GM12864 (cell line): ENCODE results near the gene FER1L5.

Source experiments
- DNase-seq: peaks from one replicate; pipeline ENCODE4 v3.0.0-alpha.2; 2011; ENCODE audit warnings: low read depth
- H3K4me3 ChIP-seq: 2 replicates; pipeline ENCODE4 v1.5.1; 2011; ENCODE audit warnings: mild to moderate bottlenecking, low read depth, low read length, control low read depth
- TF ChIP-seq, protein P1 (sequence below): IDR thresholded peaks from 2 replicates; pipeline ENCODE4 v1.5.1; 2011; ENCODE audit warnings: low read depth, mild to moderate bottlenecking, moderate library complexity, low read length, control low read depth, inconsistent platforms; ENCODE audit errors: missing control alignments

FER1L5 gene

GRCh38 chr2:96618596-96619283, 23.8 kb upstream of the FER1L5 start:
- DNase-seq, result no peak
- H3K4me3 ChIP-seq, result no peak overlapping the region
- TF ChIP-seq, protein P1, sequence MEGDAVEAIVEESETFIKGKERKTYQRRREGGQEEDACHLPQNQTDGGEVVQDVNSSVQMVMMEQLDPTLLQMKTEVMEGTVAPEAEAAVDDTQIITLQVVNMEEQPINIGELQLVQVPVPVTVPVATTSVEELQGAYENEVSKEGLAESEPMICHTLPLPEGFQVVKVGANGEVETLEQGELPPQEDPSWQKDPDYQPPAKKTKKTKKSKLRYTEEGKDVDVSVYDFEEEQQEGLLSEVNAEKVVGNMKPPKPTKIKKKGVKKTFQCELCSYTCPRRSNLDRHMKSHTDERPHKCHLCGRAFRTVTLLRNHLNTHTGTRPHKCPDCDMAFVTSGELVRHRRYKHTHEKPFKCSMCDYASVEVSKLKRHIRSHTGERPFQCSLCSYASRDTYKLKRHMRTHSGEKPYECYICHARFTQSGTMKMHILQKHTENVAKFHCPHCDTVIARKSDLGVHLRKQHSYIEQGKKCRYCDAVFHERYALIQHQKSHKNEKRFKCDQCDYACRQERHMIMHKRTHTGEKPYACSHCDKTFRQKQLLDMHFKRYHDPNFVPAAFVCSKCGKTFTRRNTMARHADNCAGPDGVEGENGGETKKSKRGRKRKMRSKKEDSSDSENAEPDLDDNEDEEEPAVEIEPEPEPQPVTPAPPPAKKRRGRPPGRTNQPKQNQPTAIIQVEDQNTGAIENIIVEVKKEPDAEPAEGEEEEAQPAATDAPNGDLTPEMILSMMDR, result no peak

- no peak for DNase-seq
- H3K4me3 ChIP-seq, result no peak overlapping the region
- TF ChIP-seq, protein P1, result no peak
These were observed 20.0 kb upstream of the FER1L5 start for GRCh38 chr2:96622544-96622943.

GRCh38 chr2:96623116-96623515, 19.4 kb upstream of the FER1L5 start:
- no peak overlapping the region for H3K4me3 ChIP-seq
- TF ChIP-seq, protein P1, result no peak
- no peak for DNase-seq

GRCh38 chr2:96625571-96626552, 16.7 kb upstream of the FER1L5 start:
- TF ChIP-seq, protein P1, result no peak
- H3K4me3 ChIP-seq, result no peak overlapping the region
- no peak for DNase-seq

DNA sequence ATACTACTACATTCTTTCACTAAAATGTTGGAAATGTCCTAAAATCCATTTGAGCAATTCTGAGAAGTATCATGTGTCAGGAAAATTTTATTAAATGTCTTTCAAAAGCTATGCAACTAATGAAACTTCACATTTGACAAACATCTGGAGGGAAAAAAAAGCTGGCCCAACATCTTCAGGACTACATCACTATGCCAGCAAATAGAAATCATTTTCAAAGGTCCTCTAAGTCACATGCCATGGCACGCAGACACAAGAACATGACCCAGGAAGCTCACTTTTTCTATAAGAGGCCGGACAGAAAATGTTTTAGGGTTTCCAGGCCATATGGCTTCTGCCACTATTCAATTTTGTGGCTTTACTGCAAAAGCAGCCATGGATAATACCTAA, 16.0 kb upstream of the FER1L5 start:
- TF ChIP-seq, protein P1, result no peak
- no peak overlapping the region for H3K4me3 ChIP-seq
- DNase-seq, result no peak

DNA sequence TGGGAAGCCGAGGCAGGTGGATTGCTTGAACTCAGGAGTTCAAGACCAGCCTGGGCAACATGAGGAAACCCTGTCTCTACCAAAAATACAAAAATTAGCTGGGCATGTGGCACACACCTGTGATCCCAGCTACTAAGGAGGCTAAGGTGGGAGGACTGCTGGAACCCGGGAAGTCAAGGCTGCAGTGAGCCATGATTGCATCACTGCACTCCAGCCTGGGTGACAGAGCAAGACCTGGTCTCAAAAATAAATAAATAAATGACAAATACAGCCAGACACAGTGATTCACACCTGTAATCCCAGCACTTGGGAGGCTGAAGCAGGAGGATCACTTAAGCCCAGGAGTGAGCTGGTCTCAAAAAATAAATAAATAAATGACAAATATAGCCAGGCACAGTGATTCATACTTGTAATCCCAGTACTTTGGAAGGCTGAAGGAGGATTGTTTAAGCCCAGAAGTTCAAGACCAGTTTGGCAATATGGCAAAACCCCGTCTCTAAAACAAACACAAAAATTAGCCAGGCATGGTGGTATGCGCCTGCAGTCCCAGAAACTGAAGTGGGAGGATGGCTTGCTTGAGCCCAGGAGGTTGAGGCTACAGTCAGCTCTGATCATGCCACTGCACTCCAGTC, 10.6 kb upstream of the FER1L5 start:
- TF ChIP-seq, protein P1, result no peak
- DNase-seq, result no peak
- H3K4me3 ChIP-seq, result no peak overlapping the region
